GM19463 (cell line): ENCODE measurements around the gene NEK9.

Source experiments
- ATAC-seq: cut with Tn5 transposase; IDR thresholded peaks from one replicate; pipeline ENCODE4 v1.9.1; 2021; ENCODE audit warnings: mild to moderate bottlenecking, moderate library complexity; ENCODE audit not compliant: unreplicated experiment

The NEK9 gene

DNA sequence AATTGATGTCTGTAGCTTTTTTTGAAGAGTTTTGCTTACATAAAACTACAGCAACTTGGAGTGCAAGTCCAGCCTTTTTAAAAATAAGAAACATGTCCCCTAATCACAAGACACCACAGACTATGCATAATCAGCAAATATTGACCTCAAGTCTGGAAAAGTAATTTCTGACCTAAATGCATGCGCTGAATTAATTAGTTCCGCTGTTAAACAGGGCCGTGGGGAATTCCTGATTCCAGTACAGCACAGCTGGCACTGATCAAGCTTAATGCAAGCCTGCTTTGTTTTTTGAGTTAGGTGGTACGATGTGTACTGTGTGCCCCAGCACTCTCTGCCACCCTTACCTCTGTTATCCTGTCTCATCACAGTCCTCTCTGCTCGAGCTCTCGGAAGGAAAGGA, 84.8 kb downstream of the NEK9 start:
- ATAC-seq = peak; percentile 67

DNA sequence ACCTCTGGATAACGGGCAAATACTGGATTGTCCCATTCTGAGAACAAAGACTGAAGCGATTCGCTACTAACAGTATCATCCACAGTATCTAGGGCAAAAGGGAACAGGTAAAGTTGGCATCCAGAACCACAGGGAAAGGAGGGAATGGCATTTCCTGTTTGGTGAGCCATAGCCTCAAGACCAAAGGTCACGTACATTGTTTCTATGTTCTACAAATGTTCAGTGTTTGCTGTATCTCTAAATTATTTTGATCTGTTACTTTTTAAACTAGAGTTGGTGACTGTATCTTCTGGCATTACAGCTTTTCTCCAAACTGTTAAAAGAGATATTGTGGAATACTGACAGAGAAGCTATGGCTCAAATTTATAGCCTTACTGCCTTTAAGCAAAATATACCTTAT, 85.2 kb downstream of the NEK9 start:
- ATAC-seq = no peak

DNA sequence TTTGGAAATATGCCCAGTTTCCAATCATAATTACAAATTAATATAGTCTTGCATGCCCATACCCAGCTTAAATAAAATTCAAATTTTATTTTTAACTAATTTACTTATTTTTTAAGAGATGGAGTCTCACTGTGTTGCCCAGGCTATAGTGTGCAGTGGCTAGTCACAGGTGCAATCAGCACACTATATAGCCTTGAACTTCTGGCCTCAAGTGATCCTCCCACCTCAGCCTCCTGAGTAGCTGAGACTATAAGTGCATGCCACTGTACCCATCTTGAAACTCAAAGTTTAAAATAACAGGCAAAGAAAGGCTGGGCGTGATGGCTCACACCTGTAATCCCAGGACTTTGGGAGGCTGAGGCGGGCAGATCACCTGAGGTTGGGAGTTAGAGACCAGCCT, 85.9 kb downstream of the NEK9 start:
- ATAC-seq = no peak

DNA sequence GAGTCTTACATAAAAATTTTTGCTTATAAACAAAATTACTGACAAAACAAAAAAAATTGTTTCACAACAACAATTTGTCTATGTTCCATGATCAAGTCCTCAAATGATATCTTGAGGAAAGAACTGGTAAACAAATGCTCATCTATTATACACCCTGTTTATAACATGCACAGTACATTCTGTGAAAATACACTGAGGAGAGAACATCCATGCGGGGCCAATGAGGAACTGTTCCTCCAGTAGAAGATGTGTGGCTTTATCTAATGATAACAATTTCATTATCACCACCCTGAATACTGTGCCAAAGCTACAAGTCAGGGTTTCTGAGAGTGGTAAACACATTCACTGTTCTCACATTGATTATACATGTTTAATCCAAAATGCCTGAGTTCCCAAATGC, 86.3 kb downstream of the NEK9 start:
- ATAC-seq = no peak

DNA sequence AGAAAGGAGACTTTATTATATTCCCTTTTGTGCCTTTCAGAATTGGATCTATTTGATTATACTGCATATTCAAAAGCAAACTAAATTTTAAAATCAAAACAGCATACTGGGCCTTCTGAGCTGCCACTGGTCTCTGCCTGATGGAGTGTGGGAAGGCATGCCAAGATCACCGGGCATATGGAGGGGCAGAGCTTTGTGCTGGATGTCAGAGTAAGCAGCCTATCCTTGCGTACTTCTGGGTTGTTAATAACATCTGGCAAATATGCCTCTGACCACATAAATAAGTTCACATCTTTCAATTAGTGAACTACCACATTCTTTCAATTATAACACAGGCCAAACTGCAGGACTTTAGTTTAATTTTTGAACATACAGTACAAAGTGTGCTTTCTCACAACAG, 93.9 kb downstream of the NEK9 start:
- ATAC-seq = no peak

DNA sequence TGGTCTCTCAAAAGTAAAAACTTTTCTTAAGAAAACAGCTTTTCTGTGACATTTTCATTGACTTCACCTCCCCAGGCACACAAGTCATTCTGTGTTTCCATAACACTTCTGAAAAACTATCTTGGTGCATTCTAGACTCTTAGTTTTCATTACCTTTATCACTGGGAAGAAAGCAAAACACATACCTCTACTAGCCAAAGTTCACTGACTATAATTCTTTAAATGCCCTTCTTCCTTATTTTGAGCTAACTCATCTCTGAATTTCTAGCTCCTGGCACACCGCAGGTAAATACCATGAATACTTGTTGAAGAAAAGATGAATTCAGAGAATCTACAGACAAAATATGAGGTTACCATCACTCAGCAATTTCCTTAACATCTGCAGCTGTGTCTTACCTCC, 96.7 kb downstream of the NEK9 start:
- no peak for ATAC-seq
